HL-60 (cell line): ENCODE data around the gene AGBL4.

Source experiments
- DNase-seq, 2 experiments: peaks; one replicate each; pipeline ENCODE4 v3.0.0-alpha.2; 2010 to 2020; ENCODE audit warnings: low read depth in 1 of 2, low spot score in 1 of 2
- H3K27ac ChIP-seq: fragments of 250-450 bp; sonication (Bioruptor Pico); replicated peaks from 2 replicates; pipeline ENCODE4 v1.5.1; 2020; ENCODE audit warnings: mild to moderate bottlenecking, moderate library complexity
- H3K27me3 ChIP-seq: fragments of 250-450 bp; sonication (Bioruptor Pico); 2 replicates; pipeline ENCODE4 v1.5.1; 2021; ENCODE audit warnings: mild to moderate bottlenecking, moderate library complexity; ENCODE audit not compliant: insufficient read depth, poor library complexity, severe bottlenecking
- H3K4me3 ChIP-seq: replicated peaks from 2 replicates; pipeline ENCODE4 v1.5.1; 2011; ENCODE audit warnings: mild to moderate bottlenecking, control low read depth, low read length; ENCODE audit not compliant: insufficient read depth
- GABPA ChIP-seq: IDR thresholded peaks from 2 replicates; pipeline ENCODE4 v1.6.1; 2012; ENCODE audit warnings: low read depth
- POLR2AphosphoS5 ChIP-seq: IDR thresholded peaks from 2 replicates; pipeline ENCODE4 v1.6.1; 2012; ENCODE audit warnings: low read depth
- SPI1 ChIP-seq: IDR thresholded peaks from 2 replicates; pipeline ENCODE4 v1.6.1; 2012; ENCODE audit warnings: low read depth, mild to moderate bottlenecking, borderline replicate concordance
- TF ChIP-seq, protein P1 (sequence below): IDR thresholded peaks from one replicate; pipeline ENCODE4 v1.5.1; 2011; ENCODE audit warnings: low read length, control low read depth, inconsistent platforms; ENCODE audit not compliant: insufficient read depth
- TF ChIP-seq, protein P2 (sequence below): IDR thresholded peaks from 2 replicates; pipeline ENCODE4 v1.6.1; 2012; ENCODE audit warnings: low read depth; ENCODE audit not compliant: insufficient replicate concordance

The AGBL4 gene

GRCh38 chr1:48499211-48499735 lies 1524.5 kb downstream of the AGBL4 start:
- no peak overlapping the region for H3K27ac ChIP-seq
- DNase-seq: no peak
- TF ChIP-seq POLR2AphosphoS5: no peak
- H3K27me3 ChIP-seq: no peaks in the 10 kb centered on the region
- no peak overlapping the region for H3K4me3 ChIP-seq

DNA sequence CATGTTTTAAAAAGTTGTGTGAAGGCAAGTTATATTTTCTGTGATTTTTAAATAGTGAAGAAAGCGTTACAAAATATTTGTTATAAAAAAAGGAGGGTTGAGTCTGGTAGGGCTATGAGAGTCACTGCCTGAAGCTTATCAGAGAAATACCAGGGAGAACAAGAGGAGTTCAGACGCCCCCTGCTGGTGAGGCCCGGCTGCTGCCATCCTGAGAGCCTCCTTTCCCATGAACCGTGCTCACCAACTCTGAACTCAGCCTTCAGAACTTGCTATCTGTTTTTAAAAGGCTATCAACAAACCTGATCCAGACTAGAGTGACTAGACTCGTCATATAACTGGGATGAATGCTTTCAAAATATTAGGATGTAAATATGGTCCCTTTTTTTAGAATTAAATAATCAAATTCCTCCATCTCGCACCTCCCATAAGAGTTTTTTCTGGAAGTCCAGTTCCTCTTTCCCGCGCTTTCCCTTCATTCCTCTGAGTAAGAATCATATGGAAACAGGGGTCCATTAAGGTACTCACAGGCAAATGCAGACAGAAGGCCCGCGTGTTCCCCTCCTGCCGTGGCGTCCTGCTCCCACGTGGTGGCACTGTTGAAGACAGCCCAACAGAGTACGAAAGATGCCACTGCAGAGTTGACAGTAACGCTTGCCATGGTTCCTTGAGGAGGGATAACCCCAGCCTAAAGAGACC lies 1525.5 kb downstream of the AGBL4 start:
- Histone ChIP-seq H3K4me3 (no peak overlapping the region), H3K27ac (no peak overlapping the region), H3K27me3 (no peaks in the 10 kb centered on the region)
- peak; percentile 36 to 58 for DNase-seq
- TF ChIP-seq POLR2AphosphoS5: no peak
- TF ChIP-seq, protein P1, sequence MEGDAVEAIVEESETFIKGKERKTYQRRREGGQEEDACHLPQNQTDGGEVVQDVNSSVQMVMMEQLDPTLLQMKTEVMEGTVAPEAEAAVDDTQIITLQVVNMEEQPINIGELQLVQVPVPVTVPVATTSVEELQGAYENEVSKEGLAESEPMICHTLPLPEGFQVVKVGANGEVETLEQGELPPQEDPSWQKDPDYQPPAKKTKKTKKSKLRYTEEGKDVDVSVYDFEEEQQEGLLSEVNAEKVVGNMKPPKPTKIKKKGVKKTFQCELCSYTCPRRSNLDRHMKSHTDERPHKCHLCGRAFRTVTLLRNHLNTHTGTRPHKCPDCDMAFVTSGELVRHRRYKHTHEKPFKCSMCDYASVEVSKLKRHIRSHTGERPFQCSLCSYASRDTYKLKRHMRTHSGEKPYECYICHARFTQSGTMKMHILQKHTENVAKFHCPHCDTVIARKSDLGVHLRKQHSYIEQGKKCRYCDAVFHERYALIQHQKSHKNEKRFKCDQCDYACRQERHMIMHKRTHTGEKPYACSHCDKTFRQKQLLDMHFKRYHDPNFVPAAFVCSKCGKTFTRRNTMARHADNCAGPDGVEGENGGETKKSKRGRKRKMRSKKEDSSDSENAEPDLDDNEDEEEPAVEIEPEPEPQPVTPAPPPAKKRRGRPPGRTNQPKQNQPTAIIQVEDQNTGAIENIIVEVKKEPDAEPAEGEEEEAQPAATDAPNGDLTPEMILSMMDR: peak; percentile 96
- TF ChIP-seq, protein P2, sequence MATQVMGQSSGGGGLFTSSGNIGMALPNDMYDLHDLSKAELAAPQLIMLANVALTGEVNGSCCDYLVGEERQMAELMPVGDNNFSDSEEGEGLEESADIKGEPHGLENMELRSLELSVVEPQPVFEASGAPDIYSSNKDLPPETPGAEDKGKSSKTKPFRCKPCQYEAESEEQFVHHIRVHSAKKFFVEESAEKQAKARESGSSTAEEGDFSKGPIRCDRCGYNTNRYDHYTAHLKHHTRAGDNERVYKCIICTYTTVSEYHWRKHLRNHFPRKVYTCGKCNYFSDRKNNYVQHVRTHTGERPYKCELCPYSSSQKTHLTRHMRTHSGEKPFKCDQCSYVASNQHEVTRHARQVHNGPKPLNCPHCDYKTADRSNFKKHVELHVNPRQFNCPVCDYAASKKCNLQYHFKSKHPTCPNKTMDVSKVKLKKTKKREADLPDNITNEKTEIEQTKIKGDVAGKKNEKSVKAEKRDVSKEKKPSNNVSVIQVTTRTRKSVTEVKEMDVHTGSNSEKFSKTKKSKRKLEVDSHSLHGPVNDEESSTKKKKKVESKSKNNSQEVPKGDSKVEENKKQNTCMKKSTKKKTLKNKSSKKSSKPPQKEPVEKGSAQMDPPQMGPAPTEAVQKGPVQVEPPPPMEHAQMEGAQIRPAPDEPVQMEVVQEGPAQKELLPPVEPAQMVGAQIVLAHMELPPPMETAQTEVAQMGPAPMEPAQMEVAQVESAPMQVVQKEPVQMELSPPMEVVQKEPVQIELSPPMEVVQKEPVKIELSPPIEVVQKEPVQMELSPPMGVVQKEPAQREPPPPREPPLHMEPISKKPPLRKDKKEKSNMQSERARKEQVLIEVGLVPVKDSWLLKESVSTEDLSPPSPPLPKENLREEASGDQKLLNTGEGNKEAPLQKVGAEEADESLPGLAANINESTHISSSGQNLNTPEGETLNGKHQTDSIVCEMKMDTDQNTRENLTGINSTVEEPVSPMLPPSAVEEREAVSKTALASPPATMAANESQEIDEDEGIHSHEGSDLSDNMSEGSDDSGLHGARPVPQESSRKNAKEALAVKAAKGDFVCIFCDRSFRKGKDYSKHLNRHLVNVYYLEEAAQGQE: no peak
- TF ChIP-seq SPI1: no peak

- H3K27ac ChIP-seq: no peak overlapping the region
- no peak for TF ChIP-seq SPI1
- no peak for TF ChIP-seq POLR2AphosphoS5
- TF ChIP-seq, protein P1: no peak
- TF ChIP-seq, protein P2: no peak
- H3K27me3 ChIP-seq: no peaks in the 10 kb centered on the region
- DNase-seq: no peak
- no peak overlapping the region for H3K4me3 ChIP-seq
Measured at GRCh38 chr1:48495911-48496310, 1527.8 kb downstream of the AGBL4 start.

DNA sequence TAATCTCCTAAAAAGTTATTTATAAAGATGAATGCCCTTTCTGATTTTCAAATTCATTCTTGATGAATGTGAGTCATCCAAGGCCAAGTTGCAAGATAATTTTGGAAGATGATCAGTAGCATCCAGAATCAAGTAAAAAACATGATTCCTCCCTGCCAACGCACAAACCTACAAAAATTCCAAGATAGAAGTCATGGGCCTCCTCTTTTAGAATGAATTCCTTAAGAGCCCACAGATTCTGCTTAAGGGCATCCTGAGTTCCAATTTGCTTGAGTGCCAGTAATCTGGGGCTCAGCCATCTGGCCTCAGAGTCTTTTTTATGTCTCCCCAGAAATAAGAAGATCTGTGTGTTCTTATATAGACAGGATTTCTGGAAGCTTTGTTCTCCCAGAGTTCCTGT lies 1528.6 kb downstream of the AGBL4 start:
- TF ChIP-seq POLR2AphosphoS5: no peak
- TF ChIP-seq SPI1: no peak
- no peak for TF ChIP-seq GABPA
- TF ChIP-seq, protein P2: no peak
- TF ChIP-seq, protein P1: no peak
- no peak overlapping the region for H3K4me3 ChIP-seq
- no peaks in the 10 kb centered on the region for H3K27me3 ChIP-seq
- H3K27ac ChIP-seq: no peak overlapping the region
- no peak for DNase-seq
